HepG2 (cell line): ENCODE data around the gene ZKSCAN5. TPM values are rescaled to one million over a fixed set of nuclear protein-coding genes. Genes with fewer than 3 reads are reported as not detected.

Experiments used
- ATAC-seq: fragments of 200-7000 bp; cut with Tn5 transposase; 3 replicates; pipeline ENCODE4 v1.9.1; 2020; ENCODE audit warnings: mild to moderate bottlenecking, moderate library complexity
- BruUV-seq: library from RNA; stranded (reverse); fragments of 400-500 nt; replicated peaks from 2 replicates; lab custom pipeline; 2021; lab: Mats Ljungman, UMichigan
- CTCF ChIA-PET: fragments of 300-600 bp; formaldehyde crosslinking; extraction: SDS; loops from one replicate; lab custom pipeline; 2021; ENCODE audit warnings: low total read pairs, inconsistent platforms, low intra/inter-chr PET ratio; lab: Yijun Ruan, JAX
- POLR2A ChIA-PET: fragments of 350-600 bp; sonication (Branson Sonifier 250); formaldehyde crosslinking; loops from one replicate; lab custom pipeline; 2020; ENCODE audit warnings: antibody characterized with exemption, inconsistent platforms; lab: Yijun Ruan, JAX
- DNase-seq: peaks from one replicate; pipeline ENCODE4 v3.0.0-alpha.2; 2015; ENCODE audit warnings: low spot score
- FAIRE-seq: peaks from 3 replicates; lab custom pipeline; 2011; peaks lifted over from hg19 to GRCh38; lab: Jason Lieb, UNC
- H2AFZ ChIP-seq: one replicate; pipeline ENCODE4 v1.6.1; 2011; ENCODE audit warnings: low read length, inconsistent platforms
- H3K27ac ChIP-seq: fragments of 300-600 bp; 3 replicates; pipeline ENCODE4 v1.8.0; 2011; ENCODE audit warnings: mixed run types, mild to moderate bottlenecking, mixed read lengths, low read length, inconsistent platforms; ENCODE audit not compliant: insufficient read depth; ENCODE audit errors: extremely low read length
- H3K27me3 ChIP-seq, 2 experiments: fragments of 200-600 bp in 1 of 2; 2 replicates in 1 of 2; 3 replicates in 1 of 2; pipeline versions ENCODE4 v1.6.0 to v1.8.0; 2011; ENCODE audit warnings: low read length in 2 of 2, mild to moderate bottlenecking in 2 of 2, moderate library complexity in 2 of 2, inconsistent platforms in 1 of 2; ENCODE audit not compliant: insufficient read depth in 2 of 2, control insufficient read depth in 1 of 2
- H3K36me3 ChIP-seq, 2 experiments: fragments of 200-600 bp in 1 of 2; replicated peaks in 1 of 2; 2 replicates in 1 of 2; 3 replicates in 1 of 2; pipeline versions ENCODE4 v1.5.1 to v1.8.0; 2011; ENCODE audit warnings: low read length in 2 of 2, inconsistent platforms in 1 of 2; ENCODE audit not compliant: insufficient read depth in 2 of 2, control insufficient read depth in 1 of 2
- H3K4me1 ChIP-seq: 2 replicates; pipeline ENCODE4 v1.5.1; 2012; ENCODE audit warnings: low read length, inconsistent platforms; ENCODE audit not compliant: insufficient read depth
- H3K4me2 ChIP-seq: 2 replicates; pipeline ENCODE4 v1.6.0; 2011; ENCODE audit warnings: low read depth, low read length, inconsistent platforms
- H3K4me3 ChIP-seq, 3 experiments: fragments of 200-600 bp in 1 of 3; sonication (generic), shearing (Covaris generic) in 1 of 3; replicated peaks in 1 of 3; 2 replicates each; pipeline ENCODE4 v1.5.1; 2011 to 2016; ENCODE audit warnings: low read length in 3 of 3, inconsistent platforms in 2 of 3, low read depth in 2 of 3, mild to moderate bottlenecking in 2 of 3, control low read depth in 1 of 3, mixed read lengths in 1 of 3; ENCODE audit not compliant: insufficient read depth in 1 of 3
- H3K79me2 ChIP-seq: one replicate; pipeline ENCODE4 v1.6.1; 2011; ENCODE audit warnings: low read length, inconsistent platforms; ENCODE audit not compliant: insufficient read depth
- H3K9ac ChIP-seq: 2 replicates; pipeline ENCODE4 v1.6.0; 2011; ENCODE audit warnings: mild to moderate bottlenecking, low read depth, low read length, inconsistent platforms; ENCODE audit not compliant: insufficient read depth
- H3K9me3 ChIP-seq: 2 replicates; pipeline ENCODE4 v1.5.1; 2012; ENCODE audit warnings: mild to moderate bottlenecking, low read length
- H4K20me1 ChIP-seq: 2 replicates; pipeline ENCODE4 v1.6.0; 2011; ENCODE audit warnings: inconsistent platforms, mild to moderate bottlenecking, low read length, moderate library complexity; ENCODE audit not compliant: insufficient read depth
- ARID3A ChIP-seq: IDR thresholded peaks from 2 replicates; pipeline ENCODE4 v1.6.1; 2012; ENCODE audit warnings: low read depth, low read length, improper control_type of control experiment
- BCLAF1 ChIP-seq: fragments of 450-650 bp; IDR thresholded peaks from 2 replicates; pipeline ENCODE4 v1.6.1; 2017; ENCODE audit warnings: mild to moderate bottlenecking
- DR1 ChIP-seq: sonication (generic); formaldehyde crosslinking; IDR thresholded peaks from 2 replicates; pipeline ENCODE4 v1.8.0; 2021; ENCODE audit warnings: mild to moderate bottlenecking, missing genetic modification reagents, inconsistent platforms
- FOXP1 ChIP-seq, 2 experiments: fragments of 450-650 bp in 1 of 2; IDR thresholded peaks; 2 replicates each; pipeline ENCODE4 v1.6.1; 2017 to 2018; ENCODE audit warnings: antibody characterized with exemption in 1 of 2
- HMGA1 ChIP-seq: sonication (generic); formaldehyde crosslinking; conservative IDR thresholded peaks from 2 replicates; pipeline ENCODE4 v1.4.0; 2020; ENCODE audit warnings: missing genetic modification reagents
- IRX3 ChIP-seq: sonication (generic); formaldehyde crosslinking; IDR thresholded peaks from 2 replicates; pipeline ENCODE4 v1.8.1; 2023; ENCODE audit warnings: mild to moderate bottlenecking, low read depth, missing genetic modification reagents, borderline replicate concordance
- NPAS2 ChIP-seq: sonication (generic); formaldehyde crosslinking; IDR thresholded peaks from 2 replicates; pipeline ENCODE4 v1.8.0; 2022; ENCODE audit warnings: mild to moderate bottlenecking, missing genetic modification reagents, borderline replicate concordance
- PHF20 ChIP-seq: sonication (generic); formaldehyde crosslinking; IDR thresholded peaks from 2 replicates; pipeline ENCODE4 v1.5.0; 2020; ENCODE audit warnings: mild to moderate bottlenecking, missing genetic modification reagents
- POLR2G ChIP-seq: fragments of 200-400 bp; formaldehyde crosslinking; IDR thresholded peaks from 2 replicates; pipeline ENCODE4 v1.6.1; 2018; ENCODE audit warnings: mild to moderate bottlenecking, low read depth, low read length, moderate library complexity
- RBM39 ChIP-seq: fragments of 200-400 bp; formaldehyde crosslinking; IDR thresholded peaks from one replicate; pipeline ENCODE4 v1.6.1; 2018; ENCODE audit warnings: antibody characterized with exemption, mild to moderate bottlenecking, low read depth, low read length; ENCODE audit not compliant: poor library complexity, severe bottlenecking
- ZHX1 ChIP-seq: sonication (generic); formaldehyde crosslinking; IDR thresholded peaks from 2 replicates; pipeline ENCODE4 v1.8.1; 2022; ENCODE audit warnings: low read depth, mild to moderate bottlenecking, missing genetic modification reagents
- ZNF652 ChIP-seq: IDR thresholded peaks from 2 replicates; pipeline ENCODE4 v1.6.1; 2016; ENCODE audit warnings: low read depth, borderline replicate concordance
- WGBS: methylation state at CpG from one replicate; pipeline ENCODE4 v1.1.6; 2017; ENCODE audit warnings: low lambda C conversion rate; 5-methylcytosine and 5-hydroxymethylcytosine counted together
- in situ Hi-C: cut with HindIII; loops from 2 replicates; pipeline ENCODE4 v1.10.0; 2017; ENCODE audit warnings: low pct_unique_long_range_greater_than_20kb; ENCODE audit not compliant: extremely low pct_ligation_motif_present
- intact Hi-C: fragments of 100-400 bp; cut with micrococcal nuclease; formaldehyde crosslinking; loops from one replicate; pipeline ENCODE4 v1.10.0; 2022; ENCODE audit not compliant: unreplicated experiment
- polyA plus RNA-seq, 8 experiments: library from polyadenylated mRNA; depleted of rRNA in 3 of 8; stranded (reverse) in 7 of 8; unstranded in 1 of 8; fragments of >200 nt; fragmentation: Illumina TruSeq in 4 of 8; extraction: Trizol in 4 of 8; gene quantifications; 2 replicates each; pipeline versions ENCODE4 v1.2.1 to v1.2.3, GENCODE V29; 2011 to 2016; ENCODE audit warnings: low read depth in 4 of 8, missing spikeins in 1 of 8, mixed read lengths in 1 of 8; ENCODE audit not compliant: insufficient read depth in 1 of 8
- total RNA-seq, 5 experiments: library from RNA; depleted of rRNA; stranded (reverse); fragments of >200 nt; fragmentation: Illumina TruSeq; extraction: Trizol; gene quantifications; 2 replicates each; pipeline ENCODE4 v1.2.3, GENCODE V29; 2016; ENCODE audit warnings: low read depth in 1 of 5

ZKSCAN5 gene
- total and polyA plus RNA-seq, 2 of the 13 experiments (the other 11 are each of a cell fraction or from before 2014, with no cell fraction given), result 5.5 to 11.7 TPM

- DNase-seq (no peak), FAIRE-seq (no peak), ATAC-seq (no peak)
- peaks cover 19% of the 10 kb centered on the region for H3K4me1 ChIP-seq
- peaks cover 38% of the 10 kb centered on the region for H3K79me2 ChIP-seq
- no peak overlapping the region for H3K4me2 ChIP-seq
- no peak overlapping the region for H3K4me3 ChIP-seq
- no peaks in the 10 kb centered on the region for H3K27me3 ChIP-seq
- CTCF ChIA-PET, result no interaction called here
- H3K36me3 ChIP-seq, result peaks cover 22 to 90% of the 10 kb centered on the region in 2 experiments
- no peak overlapping the region for H2AFZ ChIP-seq
- 94% methylated on average over 5 of the region's 6 CpGs for WGBS
- in situ Hi-C loops, result no loop called here
- POLR2A ChIA-PET, result interaction anchor here (3.8 kb wide), 1 partner anchor 8 kb away, joined by 16 read pairs; the partner anchor contains the start of gene ATP5MF
- peak; percentile 16; the same call in 1 of the 2 replicates for TF ChIP-seq POLR2G
- no peak for TF ChIP-seq ZNF652 (CRISPR knock-in tag)
- no peak for TF ChIP-seq DR1 (CRISPR knock-in tag)
- no peak for TF ChIP-seq HMGA1 (CRISPR knock-in tag)
- no peak for TF ChIP-seq PHF20
- TF ChIP-seq RBM39, result peak; percentile 9
- no peak for TF ChIP-seq FOXP1 (IDR thresholded peaks at IDR 0.05)
- no peak for TF ChIP-seq FOXP1 (CRISPR knock-in tag; IDR thresholded peaks at IDR 0.05)
- TF ChIP-seq BCLAF1, result no peak
- no peak for TF ChIP-seq IRX3 (CRISPR knock-in tag)
- no peak for TF ChIP-seq ARID3A
- no peak for TF ChIP-seq NPAS2
- no peak for TF ChIP-seq ZHX1 (CRISPR knock-in tag)
- intact Hi-C loops, result no loop called here
- no peak overlapping the region for H3K27ac ChIP-seq
- peaks cover 45% of the 10 kb centered on the region for H4K20me1 ChIP-seq
- H3K9me3 ChIP-seq, result no peaks in the 10 kb centered on the region
- no peak overlapping the region for H3K9ac ChIP-seq
- BruUV-seq, result no TSS peak
Observed at GRCh38 chr7:99457050-99457649, 47.3 kb upstream of the ZKSCAN5 start.
